ENCODE results near the gene APMAP.

Gene APMAP

GRCh38 chr20:25024171-25024570, 31.6 kb upstream of the APMAP start:
- DNase-seq = no peak

GRCh38 chr20:25023356-25023755, 30.8 kb upstream of the APMAP start:
- no peak for DNase-seq

- DNase-seq = no peak
Measured at GRCh38 chr20:25022680-25023079, 30.1 kb upstream of the APMAP start.

GRCh38 chr20:25021336-25021735, 28.8 kb upstream of the APMAP start:
- no peak for DNase-seq

GRCh38 chr20:25020901-25021301, 28.4 kb upstream of the APMAP start:
- no peak for DNase-seq

- no peak for DNase-seq
Measured at GRCh38 chr20:25020345-25020744, 27.8 kb upstream of the APMAP start.

GRCh38 chr20:25019381-25020155, 27.0 kb upstream of the APMAP start:
- no peak for DNase-seq

- no peak for DNase-seq
Measured at GRCh38 chr20:25018841-25019240, 26.3 kb upstream of the APMAP start.

- DNase-seq = no peak
Measured at GRCh38 chr20:25018425-25018824, 25.9 kb upstream of the APMAP start.

- no peak for DNase-seq
Measured at GRCh38 chr20:25017257-25017803, 24.8 kb upstream of the APMAP start.

GRCh38 chr20:25016471-25016870, 23.9 kb upstream of the APMAP start:
- DNase-seq = no peak

- no peak for DNase-seq
Measured at GRCh38 chr20:25015986-25016385, 23.4 kb upstream of the APMAP start.

- DNase-seq = no peak
Measured at GRCh38 chr20:25014816-25015215, 22.3 kb upstream of the APMAP start.

GRCh38 chr20:25013478-25014380, 21.2 kb upstream of the APMAP start:
- no peak for DNase-seq

- no peak for DNase-seq
Measured at GRCh38 chr20:25012616-25013189, 20.2 kb upstream of the APMAP start.

- no peak for DNase-seq
Measured at GRCh38 chr20:25011831-25012241, 19.3 kb upstream of the APMAP start.

- no peak for DNase-seq
Measured at GRCh38 chr20:25011261-25011660, 18.7 kb upstream of the APMAP start.

- DNase-seq = no peak
Measured at GRCh38 chr20:25009218-25010145, 16.9 kb upstream of the APMAP start.

- no peak for DNase-seq
Measured at GRCh38 chr20:25008388-25009217, 16.1 kb upstream of the APMAP start.

GRCh38 chr20:25007491-25008305, 15.1 kb upstream of the APMAP start:
- no peak for DNase-seq

All from NCI-H524 treated with DMSO at 0.1 percent for 48 hours (cell line).